ENCODE data around the gene ANKUB1. TPM values are rescaled to one million over a fixed set of nuclear protein-coding genes. Genes with fewer than 3 reads are reported as not detected.
"Not testable (repeated sequence)": the region's sequence is repeated elsewhere in the genome, so short reads cannot be mapped to it uniquely, and the experiment has no call there.

Gene ANKUB1, protein sequence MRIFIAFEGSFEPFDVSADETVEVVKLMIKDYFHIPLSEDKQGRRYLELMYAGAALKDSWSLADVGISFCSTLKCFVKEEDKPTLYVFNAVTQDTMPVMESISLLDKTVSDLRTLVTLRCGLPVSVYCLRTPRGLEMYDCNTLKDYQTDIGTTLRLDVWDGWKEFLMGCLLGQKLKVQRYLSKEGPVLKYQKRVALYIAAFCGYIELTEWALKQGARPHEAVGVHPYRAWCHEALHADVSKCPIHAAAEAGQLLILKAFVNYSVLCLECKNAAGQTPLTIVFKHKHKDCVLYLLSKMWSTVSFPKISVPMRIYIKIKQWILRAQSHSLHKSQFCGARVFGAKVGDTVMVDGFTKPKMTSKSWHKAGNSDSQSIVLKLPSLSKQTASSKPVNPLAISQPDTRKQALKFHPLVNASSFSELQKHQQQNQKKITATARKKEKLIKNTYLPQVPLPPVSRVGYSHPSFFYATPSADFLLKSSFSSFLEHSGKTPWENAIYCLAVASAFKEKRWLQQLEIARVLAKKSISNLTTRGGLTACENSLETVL
- total RNA-seq: not detected in 2 replicates
- polyA plus RNA-seq: not detected in 2 replicates

DNA sequence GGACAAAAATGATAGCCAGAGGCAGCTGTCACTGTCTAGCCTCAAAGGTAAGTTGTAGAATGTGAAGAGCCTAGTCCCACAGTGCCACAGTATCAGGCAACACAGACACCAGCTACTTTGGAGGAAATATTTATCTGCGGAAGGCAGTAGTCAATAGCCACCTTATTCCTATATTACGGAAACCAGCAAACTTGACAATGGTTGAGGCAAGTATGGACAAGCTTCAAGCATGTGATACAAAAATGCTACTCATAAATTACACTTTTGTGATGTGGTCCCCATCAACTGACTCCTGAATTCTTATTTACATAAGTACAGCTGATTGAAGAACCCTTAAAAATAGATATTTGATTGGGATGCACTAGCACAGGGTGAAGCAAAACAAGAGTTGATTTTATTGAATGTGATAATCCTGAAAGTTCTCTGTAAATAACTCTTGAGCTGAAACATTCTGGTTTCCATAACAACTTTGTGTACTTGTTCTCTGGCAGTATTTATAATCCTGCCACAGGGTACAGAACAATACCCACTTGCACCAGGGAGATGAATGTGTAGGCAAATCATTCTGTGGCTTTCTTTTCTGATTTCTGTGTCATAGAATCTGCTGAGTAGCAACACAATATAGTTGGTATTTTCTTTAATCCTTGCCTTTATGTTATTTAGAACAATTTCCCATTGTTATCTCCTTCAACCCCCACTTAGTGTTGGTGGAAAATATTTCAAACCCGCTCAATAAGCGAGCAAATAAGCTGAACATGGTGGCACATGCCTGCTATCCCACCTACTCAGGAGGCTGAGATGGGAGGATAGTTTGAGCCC lies at the start of gene ANKUB1:
TSS of gene ANKUB1 (minus strand) at position 103 of the 819 bp plus-strand sequence. CDS start 188 bp downstream, outside the sequence.
- H3K9me3 ChIP-seq (ENCODE audit: low read depth): no peaks in the 10 kb centered on the region
- DNase-seq (ENCODE audit: low spot score): no peak
- H3K4me1 ChIP-seq (ENCODE audit: insufficient read depth): no peaks in the 10 kb centered on the region
- no peaks in the 10 kb centered on the region for H4K20me1 ChIP-seq (ENCODE audit: insufficient read depth, poor library complexity, severe bottlenecking)
- no peaks in the 10 kb centered on the region for H3K79me2 ChIP-seq
- WGBS (ENCODE audit: low lambda C conversion rate, missing lambda C conversion rate): 79% methylated on average over 4 of the region's 4 CpGs
- H3K27ac ChIP-seq: no peak within 1 kb of the TSS
- TF ChIP-seq EZH2phosphoT487 (IDR thresholded peaks at IDR 0.05; ENCODE audit: low read depth, severe bottlenecking, unreplicated experiment): no peak
- TF ChIP-seq EZH2 (IDR thresholded peaks at IDR 0.05; ENCODE audit: borderline replicate concordance): no peak
- TF ChIP-seq, protein P1, sequence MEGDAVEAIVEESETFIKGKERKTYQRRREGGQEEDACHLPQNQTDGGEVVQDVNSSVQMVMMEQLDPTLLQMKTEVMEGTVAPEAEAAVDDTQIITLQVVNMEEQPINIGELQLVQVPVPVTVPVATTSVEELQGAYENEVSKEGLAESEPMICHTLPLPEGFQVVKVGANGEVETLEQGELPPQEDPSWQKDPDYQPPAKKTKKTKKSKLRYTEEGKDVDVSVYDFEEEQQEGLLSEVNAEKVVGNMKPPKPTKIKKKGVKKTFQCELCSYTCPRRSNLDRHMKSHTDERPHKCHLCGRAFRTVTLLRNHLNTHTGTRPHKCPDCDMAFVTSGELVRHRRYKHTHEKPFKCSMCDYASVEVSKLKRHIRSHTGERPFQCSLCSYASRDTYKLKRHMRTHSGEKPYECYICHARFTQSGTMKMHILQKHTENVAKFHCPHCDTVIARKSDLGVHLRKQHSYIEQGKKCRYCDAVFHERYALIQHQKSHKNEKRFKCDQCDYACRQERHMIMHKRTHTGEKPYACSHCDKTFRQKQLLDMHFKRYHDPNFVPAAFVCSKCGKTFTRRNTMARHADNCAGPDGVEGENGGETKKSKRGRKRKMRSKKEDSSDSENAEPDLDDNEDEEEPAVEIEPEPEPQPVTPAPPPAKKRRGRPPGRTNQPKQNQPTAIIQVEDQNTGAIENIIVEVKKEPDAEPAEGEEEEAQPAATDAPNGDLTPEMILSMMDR (IDR thresholded peaks at IDR 0.05; ENCODE audit: poor library complexity): no peak
- H3K4me3 ChIP-seq: no peak within 1 kb of the TSS
- no peak within 1 kb of the TSS for H2AFZ ChIP-seq
- no peak within 1 kb of the TSS for H3K4me2 ChIP-seq
- H3K36me3 ChIP-seq (replicated peaks; ENCODE audit: insufficient read depth, low read depth): no peaks in the 10 kb centered on the region
- no peaks in the 10 kb centered on the region for H3K27me3 ChIP-seq
- no peaks in the 10 kb centered on the region for H3K9me2 ChIP-seq (replicated peaks; ENCODE audit: insufficient read depth)

DNA sequence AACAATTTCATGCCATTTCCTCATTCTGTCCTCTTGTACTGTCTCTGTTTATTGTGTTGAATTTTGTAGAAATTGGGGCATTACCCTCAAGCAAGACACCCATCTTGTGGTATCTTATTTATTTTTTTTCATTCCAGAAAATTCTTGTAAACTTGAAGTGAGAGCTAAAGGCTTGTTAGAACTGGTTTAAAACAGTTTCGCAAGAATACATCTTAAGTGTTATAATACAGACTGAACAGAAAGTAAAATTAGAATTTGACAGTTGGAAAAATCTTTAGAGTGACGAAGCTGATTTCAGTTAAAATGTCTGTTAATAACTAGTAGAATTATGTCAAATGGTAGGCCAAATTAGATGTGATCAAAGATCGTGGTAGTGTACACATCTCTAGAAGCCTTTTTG lies 47.5 kb upstream of the ANKUB1 start:
- Histone ChIP-seq H3K27ac (no peak overlapping the region), H4K20me1 (ENCODE audit: insufficient read depth, poor library complexity, severe bottlenecking) (no peaks in the 10 kb centered on the region), H3K9me3 (ENCODE audit: low read depth) (no peaks in the 10 kb centered on the region), H3K27me3 (no peaks in the 10 kb centered on the region), H3K4me3 (no peak overlapping the region), H3K79me2 (peaks cover 61% of the 10 kb centered on the region), H3K4me1 (ENCODE audit: insufficient read depth) (peaks cover 11% of the 10 kb centered on the region), H3K36me3 (replicated peaks; ENCODE audit: insufficient read depth, low read depth) (no peaks in the 10 kb centered on the region), H2AFZ (no peak overlapping the region), H3K4me2 (no peak overlapping the region), H3K9me2 (replicated peaks; ENCODE audit: insufficient read depth) (no peaks in the 10 kb centered on the region)
- no peak for DNase-seq (ENCODE audit: low spot score)
- TF ChIP-seq, protein P1 (IDR thresholded peaks at IDR 0.05; ENCODE audit: poor library complexity): no peak
- TF ChIP-seq EZH2 (IDR thresholded peaks at IDR 0.05; ENCODE audit: borderline replicate concordance): no peak
- TF ChIP-seq EZH2phosphoT487 (IDR thresholded peaks at IDR 0.05; ENCODE audit: low read depth, severe bottlenecking, unreplicated experiment): no peak
- WGBS (ENCODE audit: low lambda C conversion rate, missing lambda C conversion rate): 99% methylated on average over 3 of the region's 3 CpGs

DNA sequence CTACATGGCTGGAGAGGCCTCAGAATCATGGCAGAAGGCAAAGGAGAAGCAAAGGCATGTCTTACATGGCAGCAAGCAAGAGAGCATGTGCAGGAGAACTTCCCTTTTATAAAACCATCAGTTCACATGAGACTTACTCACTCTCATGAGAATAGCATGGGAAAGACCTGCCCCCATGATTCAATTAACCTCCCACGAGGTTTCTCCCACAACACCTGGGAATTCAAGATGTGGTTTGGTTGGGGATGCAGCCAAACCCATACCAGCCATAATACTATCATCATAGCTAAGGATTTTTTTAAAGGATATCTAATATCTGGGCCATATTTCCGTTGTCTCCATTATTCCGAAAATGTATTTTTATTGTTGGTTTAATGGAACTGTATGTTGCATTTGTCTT lies 47.1 kb upstream of the ANKUB1 start:
- 95% methylated on average over 3 of the region's 3 CpGs for WGBS (ENCODE audit: low lambda C conversion rate, missing lambda C conversion rate)
- H3K36me3 ChIP-seq (replicated peaks; ENCODE audit: insufficient read depth, low read depth); DNase-seq (ENCODE audit: low spot score); H3K27me3 ChIP-seq; H3K9me2 ChIP-seq (replicated peaks; ENCODE audit: insufficient read depth); H2AFZ ChIP-seq; H3K4me3 ChIP-seq; H3K4me1 ChIP-seq (ENCODE audit: insufficient read depth); H3K9me3 ChIP-seq (ENCODE audit: low read depth); H3K4me2 ChIP-seq; H4K20me1 ChIP-seq (ENCODE audit: insufficient read depth, poor library complexity, severe bottlenecking); H3K27ac ChIP-seq: not testable (repeated sequence)
- H3K79me2 ChIP-seq: peaks cover 63% of the 10 kb centered on the region

DNA sequence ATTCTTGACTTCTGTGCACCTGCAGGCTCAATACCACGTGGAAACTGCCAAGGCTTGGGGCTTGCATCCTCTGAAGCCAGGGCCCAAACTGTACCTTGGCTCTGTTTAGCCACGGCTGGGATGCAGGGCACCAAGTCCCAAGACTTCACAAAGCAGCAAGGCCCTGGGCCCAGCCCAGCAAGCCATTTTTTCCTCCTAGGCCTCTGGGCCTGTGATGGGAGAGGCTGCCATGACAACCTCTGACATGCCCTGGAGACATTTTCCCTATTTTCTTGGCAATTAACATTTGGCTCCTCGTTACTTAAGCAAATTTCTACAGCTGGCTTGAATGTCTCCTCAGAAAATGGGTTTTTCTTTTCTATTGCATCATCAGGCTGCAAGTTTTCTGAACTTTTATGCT lies 46.1 kb upstream of the ANKUB1 start:
- not testable (repeated sequence) for H3K27ac ChIP-seq; H3K27me3 ChIP-seq; H3K4me2 ChIP-seq; H3K4me1 ChIP-seq (ENCODE audit: insufficient read depth); H3K9me2 ChIP-seq (replicated peaks; ENCODE audit: insufficient read depth); DNase-seq (ENCODE audit: low spot score); H3K36me3 ChIP-seq (replicated peaks; ENCODE audit: insufficient read depth, low read depth); H3K4me3 ChIP-seq; H4K20me1 ChIP-seq (ENCODE audit: insufficient read depth, poor library complexity, severe bottlenecking); H2AFZ ChIP-seq
- H3K79me2 ChIP-seq: peaks cover 72% of the 10 kb centered on the region
- peaks cover 10% of the 10 kb centered on the region for H3K9me3 ChIP-seq (ENCODE audit: low read depth)
- 87% methylated on average over 3 of the region's 3 CpGs for WGBS (ENCODE audit: low lambda C conversion rate, missing lambda C conversion rate)

All from hepatocyte (in vitro differentiated cells).